NCI-H69 (cell line): ENCODE data around the gene SPATA9.
A peak's percentile ranks its signal among the peaks of the same experiment; 100 is the strongest.

Experiments used
- DNase-seq: peaks from one replicate; lab custom pipeline; 2025; lab: John Stamatoyannopoulos, UW

The SPATA9 gene

DNA sequence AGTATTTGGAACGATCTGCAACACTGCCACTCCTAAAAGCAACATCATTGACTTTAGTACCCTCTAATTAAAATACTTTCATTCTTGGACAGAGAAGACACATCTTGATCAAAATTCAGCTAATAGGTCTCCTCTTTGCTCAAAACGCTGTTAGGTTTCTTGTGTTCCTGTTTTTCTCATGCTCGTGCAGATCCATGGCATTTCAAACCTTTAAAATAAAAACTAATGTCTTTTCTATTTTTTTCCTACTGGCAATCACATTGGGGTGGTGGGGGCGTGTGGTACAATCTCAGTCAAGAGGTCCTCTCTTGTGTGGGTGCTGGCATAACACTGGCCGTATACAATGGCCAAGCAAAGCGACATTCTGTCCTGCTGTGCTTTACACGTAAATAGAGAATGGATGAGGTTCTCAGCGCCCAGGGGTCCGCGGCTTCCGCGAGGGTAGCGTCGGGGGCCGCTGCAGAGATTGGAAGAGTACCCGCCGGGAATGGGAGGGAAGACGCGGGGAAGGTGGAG lies 63.2 kb downstream of the SPATA9 start:
- peak; percentile 81 for DNase-seq

- no peak for DNase-seq
Observed at GRCh38 chr5:95619096-95619495, 63.7 kb downstream of the SPATA9 start.

GRCh38 chr5:95617057-95617456 lies 65.7 kb downstream of the SPATA9 start:
- DNase-seq: no peak

DNA sequence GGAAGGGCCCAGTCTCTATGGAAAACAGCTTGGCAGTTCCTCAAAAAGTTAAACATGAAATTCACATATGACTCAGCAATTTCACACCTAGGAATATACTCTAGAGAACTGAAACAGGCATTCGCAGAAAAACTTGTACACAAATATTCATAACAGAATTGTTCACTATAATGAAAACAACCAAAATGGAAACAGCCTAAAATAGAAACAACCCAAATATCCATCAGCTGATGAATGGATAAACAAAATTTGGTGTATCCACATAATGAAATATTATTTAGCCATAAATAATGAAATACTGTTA lies 67.7 kb downstream of the SPATA9 start:
- DNase-seq: no peak

DNA sequence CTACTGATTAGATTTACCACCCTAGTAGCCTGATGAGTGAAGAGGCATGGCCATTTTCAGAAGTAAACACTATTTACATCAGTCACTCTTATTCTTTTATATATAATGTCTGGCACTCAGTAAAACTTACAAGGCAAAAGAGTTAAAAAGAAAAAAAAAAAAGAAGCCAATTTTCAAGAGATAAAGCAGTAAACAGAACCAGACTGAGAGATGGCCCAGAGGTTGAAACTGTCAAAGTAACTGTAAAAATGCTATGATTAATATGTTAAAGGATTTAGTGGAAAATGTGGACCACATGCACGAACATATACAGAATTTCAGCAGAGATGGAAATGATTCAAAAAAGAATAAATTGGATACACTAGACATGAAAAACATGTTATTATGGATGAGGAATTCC lies 69.3 kb downstream of the SPATA9 start:
- DNase-seq: no peak

DNA sequence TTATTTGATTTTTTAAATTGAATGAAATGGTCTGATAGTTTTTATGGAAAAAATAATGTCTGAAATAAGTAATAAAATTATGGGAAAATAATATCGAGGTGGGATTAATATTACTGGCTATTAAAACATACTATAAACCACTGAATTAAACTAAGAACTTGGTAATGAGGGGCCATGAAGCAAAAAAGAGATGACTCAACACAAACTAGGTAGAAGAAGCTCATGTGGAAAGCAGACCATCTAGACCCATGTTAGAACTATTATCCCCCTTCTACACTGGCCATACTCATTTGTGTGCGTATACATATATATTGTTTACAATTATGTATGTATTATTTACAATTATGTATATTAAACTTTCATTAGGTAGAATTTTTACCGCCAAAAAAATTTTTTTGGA lies 71.4 kb downstream of the SPATA9 start:
- no peak for DNase-seq

DNA sequence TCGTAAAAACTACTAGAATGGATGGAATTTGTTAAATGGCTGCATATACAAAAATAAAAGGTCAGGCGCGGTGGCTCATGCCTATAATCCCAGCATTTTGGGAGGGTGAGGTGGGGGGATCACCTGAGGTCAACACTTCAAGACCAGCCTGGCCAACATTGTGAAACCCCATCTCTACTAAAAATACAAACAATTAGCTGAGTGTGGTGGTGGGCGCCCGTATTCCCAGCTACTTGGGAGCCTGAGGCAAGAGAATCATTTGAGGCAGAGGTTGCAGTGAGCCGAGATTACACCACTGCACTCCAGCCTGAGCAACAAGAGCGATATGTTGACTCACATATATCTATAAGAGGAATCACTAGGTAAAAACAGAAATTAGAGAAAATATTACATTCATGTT lies 72.2 kb downstream of the SPATA9 start:
- DNase-seq: no peak

DNA sequence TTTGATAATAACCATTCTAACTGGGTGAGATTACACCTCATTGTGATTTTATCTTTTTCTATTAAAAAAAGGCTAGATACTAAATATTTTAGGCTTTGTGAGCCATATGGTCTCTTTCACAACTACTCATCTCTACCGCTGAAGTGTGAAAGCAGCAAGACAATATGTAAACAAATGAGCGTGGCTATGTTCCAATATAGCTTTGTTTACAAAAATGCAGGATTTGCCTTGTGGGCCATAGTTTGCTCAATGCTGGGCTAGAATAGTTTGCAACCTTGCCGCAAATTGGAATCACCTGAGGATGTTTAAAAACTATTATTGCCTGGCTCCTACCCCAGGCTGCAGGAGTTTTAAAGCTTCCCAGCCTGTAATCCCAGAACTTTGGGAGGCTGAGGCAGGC lies 73.1 kb downstream of the SPATA9 start:
- DNase-seq: peak; percentile 24
